GM21576 (cell line): ENCODE data around the gene GPR160.
"Not testable (repeated sequence)": the region's sequence is repeated elsewhere in the genome, so short reads cannot be mapped to it uniquely, and the experiment has no call there.

Experiments
- ATAC-seq: cut with Tn5 transposase; IDR thresholded peaks from one replicate; pipeline ENCODE4 v1.9.1; 2021; ENCODE audit warnings: mild to moderate bottlenecking, moderate library complexity; ENCODE audit not compliant: unreplicated experiment

Gene GPR160, protein sequence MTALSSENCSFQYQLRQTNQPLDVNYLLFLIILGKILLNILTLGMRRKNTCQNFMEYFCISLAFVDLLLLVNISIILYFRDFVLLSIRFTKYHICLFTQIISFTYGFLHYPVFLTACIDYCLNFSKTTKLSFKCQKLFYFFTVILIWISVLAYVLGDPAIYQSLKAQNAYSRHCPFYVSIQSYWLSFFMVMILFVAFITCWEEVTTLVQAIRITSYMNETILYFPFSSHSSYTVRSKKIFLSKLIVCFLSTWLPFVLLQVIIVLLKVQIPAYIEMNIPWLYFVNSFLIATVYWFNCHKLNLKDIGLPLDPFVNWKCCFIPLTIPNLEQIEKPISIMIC

GRCh38 chr3:170037463-170038433 is at the start of gene GPR160:
GPR160 (plus strand) TSS chr3:170037995; CDS start chr3:170083973, 45,978 bp downstream.
- peak; percentile 91 for ATAC-seq

DNA sequence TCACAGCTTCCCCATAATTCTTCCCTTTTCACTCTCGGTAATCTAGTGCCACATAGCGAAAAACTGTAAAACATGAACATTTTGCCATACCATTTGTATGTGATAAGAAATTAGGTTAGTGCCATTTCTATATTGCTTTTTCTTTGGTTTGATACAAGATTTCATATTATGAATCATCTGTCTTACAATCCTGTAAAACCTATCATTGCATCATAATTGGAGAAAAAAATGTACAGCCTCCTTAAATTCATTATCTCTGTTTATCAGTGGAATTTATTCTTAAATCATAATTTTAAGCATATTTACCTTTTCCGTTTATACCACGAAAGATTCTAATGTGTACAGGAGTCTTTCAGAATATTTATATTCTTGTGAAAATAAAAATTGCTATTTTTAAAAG is 47.4 kb upstream of the GPR160 start:
- no peak for ATAC-seq

GRCh38 chr3:169992156-169992555 is 45.6 kb upstream of the GPR160 start:
- ATAC-seq = no peak

- ATAC-seq = no peak
These were observed 45.0 kb upstream of the GPR160 start for GRCh38 chr3:169992781-169993180.

DNA sequence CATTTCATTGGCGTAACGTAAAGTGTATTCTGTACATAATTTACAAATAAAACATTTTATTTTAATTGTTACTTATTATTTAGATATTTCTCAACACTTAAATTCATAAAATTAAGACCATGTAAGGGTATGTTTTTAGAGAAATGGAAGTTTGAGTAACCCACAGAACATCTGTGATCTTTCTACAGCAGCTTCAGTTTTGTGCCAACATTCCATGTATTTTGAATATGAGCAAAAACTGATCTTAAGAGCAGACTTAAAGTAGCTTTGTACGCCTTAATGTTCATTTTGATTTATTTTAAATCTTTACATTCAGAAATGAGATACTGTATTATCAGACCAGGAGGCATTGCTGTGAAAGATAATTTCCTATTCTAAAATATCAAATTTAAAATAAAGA is 44.0 kb upstream of the GPR160 start:
- no peak for ATAC-seq

DNA sequence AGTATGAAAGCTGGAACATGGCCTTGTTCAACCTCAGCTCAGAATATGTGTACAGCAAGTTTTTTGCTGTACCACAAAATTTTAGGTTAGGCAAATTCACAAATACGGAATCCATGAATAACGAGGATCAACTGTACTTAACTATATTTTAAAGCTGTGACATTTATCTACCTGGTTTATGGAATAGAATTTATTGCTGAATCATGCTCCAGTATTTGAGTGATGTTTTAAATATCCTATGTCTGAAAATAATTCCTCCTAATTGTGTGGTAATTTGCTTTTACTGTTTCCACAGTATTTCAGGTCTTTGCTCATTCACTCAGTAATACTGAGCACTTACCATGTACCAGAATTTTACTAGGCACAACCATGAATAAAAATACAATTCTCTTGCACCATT is 41.7 kb upstream of the GPR160 start:
- no peak for ATAC-seq

- peak; percentile 27 for ATAC-seq
These were observed 39.1 kb upstream of the GPR160 start for GRCh38 chr3:169998668-169999131.

- peak; percentile 94 for ATAC-seq
These were observed 38.4 kb upstream of the GPR160 start for GRCh38 chr3:169999433-169999832.

- no peak for ATAC-seq
These were observed 37.7 kb upstream of the GPR160 start for GRCh38 chr3:170000051-170000450.

DNA sequence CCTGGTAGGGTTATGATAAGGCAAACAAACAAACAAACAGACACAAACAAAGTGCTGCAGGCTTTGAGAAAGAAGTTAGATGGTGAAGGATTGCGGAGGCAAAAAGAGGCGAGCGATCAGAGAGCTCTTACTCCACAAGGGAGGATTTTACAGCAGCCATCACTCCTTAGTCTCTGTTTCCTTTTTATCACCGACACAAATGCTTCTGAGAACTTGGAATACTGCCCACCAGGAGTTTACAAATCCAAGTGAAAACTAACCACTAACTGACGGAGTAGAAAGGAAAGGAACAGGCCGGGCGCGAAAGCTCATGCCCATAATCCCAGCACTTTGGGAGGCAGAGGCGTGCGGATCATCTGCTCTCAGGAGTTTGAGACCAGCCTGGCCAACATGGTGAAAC is 35.6 kb upstream of the GPR160 start:
- ATAC-seq = no peak

DNA sequence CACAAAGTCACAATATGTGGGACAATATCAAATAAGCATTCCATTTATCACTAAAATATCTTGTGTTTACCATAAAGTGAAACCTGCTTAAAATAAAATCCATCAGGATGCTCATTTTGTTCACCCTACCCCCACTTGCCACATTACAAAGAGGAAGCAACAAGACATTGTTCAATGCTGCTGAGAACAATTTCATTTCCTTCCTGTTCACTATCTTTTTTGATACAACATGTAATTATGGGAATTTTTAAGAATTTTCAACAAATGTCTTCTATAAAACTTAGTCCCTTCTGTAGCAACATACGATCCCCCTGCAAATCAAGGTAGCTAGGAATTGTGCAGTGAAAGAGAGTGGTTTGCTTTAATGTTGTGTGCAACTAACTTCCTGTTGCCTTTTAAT is 34.9 kb upstream of the GPR160 start:
- no peak for ATAC-seq

DNA sequence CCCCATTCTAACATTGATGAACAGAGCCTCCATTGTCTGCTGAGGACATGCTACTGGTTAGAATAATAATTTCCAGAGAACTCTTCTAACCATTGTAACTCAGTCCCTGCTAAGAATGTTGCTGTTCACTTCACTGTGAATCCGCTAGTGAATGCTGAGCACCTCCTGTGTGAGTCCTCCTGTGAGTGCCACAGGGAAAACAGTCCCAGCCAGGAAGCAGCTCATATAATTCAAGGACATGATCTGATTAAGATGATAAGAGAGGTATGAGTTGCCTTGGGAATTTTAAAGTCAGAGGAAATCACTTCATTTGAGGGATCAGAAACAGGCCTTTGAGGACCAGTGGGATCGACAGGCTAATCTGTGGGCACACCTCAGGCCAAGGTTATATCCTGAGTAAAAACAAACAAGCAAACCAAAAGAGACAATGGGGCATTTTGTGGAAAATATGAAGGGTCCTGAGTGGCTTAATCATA is 33.9 kb upstream of the GPR160 start:
- no peak for ATAC-seq

GRCh38 chr3:170007031-170007663 is 30.6 kb upstream of the GPR160 start:
- ATAC-seq = peak; percentile 91

GRCh38 chr3:170010498-170010897 is 27.3 kb upstream of the GPR160 start:
- ATAC-seq = no peak

DNA sequence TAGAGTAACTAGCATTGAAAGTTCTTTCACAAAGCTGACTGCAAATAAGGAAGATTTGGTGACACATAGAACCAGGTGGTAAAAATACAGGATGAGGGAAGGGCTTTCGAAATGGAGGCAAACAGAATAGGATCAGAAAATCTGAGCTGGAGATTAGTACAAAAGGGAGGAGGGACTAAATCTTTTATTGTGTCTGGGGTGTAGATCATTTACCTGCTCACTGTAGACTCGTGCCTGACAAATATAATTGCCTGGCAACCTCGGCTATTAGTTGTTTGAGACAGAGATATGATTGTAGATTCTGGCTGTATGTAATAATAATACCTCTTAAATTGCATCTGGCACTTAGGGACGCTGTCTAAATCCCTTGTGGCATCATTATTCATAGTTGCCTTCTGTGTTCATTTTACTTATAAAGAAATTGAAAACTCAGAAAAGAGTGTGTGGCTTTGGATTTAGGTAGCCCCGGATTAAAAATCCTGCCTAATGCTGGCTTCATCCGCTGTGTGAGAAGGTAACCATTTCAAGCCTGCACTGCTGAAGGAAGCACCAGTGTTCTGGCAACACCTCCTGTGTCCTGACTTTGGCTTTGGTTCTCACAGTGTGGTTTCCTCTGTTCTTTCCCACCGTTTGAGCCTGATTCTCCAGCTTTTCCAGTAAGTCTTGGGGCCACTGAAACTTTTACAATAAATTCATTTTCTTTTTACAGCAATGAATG is 25.0 kb upstream of the GPR160 start:
- ATAC-seq = no peak

DNA sequence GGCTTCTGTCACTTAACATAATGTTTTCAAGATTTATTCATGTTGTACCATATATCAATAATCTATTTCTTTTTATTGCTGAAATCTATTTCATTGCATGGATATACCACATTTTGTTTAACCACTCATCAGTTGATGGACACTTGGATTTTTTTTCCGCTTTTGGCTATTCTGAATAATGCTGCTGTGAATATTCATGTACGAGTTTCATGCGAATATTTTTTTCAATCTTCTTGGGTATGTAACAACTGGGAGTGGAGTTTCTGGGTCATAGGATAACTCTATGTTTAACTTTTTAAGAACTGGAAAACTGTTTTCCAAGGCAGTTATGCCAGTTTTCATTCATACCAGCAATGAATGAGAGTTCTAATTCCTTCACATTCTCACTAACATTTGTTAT is 21.7 kb upstream of the GPR160 start:
- no peak for ATAC-seq

DNA sequence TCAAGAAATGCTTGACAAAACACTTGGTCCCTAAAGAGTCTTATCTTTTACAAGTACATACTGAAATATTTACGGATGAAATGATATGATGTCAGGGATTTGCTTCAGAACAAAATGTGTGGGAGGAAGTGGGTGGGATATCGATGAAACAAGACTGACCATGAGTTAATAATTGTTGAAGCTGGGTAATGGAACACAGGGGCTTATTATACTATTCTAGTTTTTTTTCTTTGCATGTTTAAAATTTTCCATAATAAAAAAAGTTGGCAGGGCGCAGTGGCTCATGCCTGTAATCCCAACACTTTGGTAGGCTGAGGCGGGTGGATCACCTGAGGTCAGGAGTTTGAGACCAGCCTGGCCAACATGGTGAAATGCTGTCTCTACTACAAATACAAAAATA is 18.5 kb upstream of the GPR160 start:
- not testable (repeated sequence) for ATAC-seq

- ATAC-seq = no peak
These were observed 16.7 kb upstream of the GPR160 start for GRCh38 chr3:170021083-170021482.

- ATAC-seq = no peak
These were observed 15.5 kb upstream of the GPR160 start for GRCh38 chr3:170022336-170022735.

DNA sequence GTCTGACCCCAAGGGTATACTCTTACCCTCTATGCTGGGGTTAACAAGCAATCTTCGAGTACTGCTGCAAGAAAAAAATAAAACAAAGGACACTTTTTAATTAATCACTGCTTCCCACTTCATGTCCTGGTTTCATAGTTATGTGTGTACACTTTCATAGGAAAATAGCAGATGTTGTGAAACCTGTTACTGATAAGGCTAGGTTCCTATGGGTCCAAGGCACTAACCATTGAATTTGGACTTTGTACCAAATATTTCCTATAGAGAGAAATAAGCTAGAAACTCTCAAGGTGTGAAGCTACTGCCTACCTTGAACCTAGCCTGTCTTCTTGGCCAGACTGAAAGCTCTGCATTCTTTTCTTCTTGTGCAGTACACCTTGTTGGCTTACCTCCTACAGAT is 14.6 kb upstream of the GPR160 start:
- ATAC-seq = no peak

DNA sequence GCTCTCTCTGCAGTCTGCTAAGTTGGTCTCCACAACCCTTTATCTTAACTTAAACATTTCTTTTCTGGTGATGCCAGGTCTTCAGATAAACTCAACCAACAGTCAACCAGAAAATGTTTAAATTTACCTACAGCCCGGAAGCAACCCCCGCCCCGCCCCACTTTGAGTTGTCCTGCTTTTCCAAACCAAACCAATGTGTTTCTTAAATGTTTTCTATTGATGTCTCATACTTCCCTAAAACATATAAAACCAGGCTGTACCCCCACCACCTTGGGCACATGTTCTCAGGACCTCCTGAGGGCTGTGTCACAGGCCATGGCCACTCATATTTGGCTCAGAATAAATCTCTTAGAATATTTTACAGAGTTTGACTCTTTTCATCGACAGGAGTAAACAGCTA is 13.2 kb upstream of the GPR160 start:
- no peak for ATAC-seq
